ENCODE data around the gene PPARD. TPM values are rescaled to one million over a fixed set of nuclear protein-coding genes. Genes with fewer than 3 reads are reported as not detected.

PPARD gene
- total and polyA plus RNA-seq, 7 experiments from 2014 or later, result 7.3 to 47.1 (median 30.0) TPM

- ChIA-PET POLR2A (interaction anchor here (0.5 kb wide), 1 partner anchor 1118 kb away, joined by 3 read pairs; no protein-coding TSS in a partner anchor), CTCF (no interaction called here)
- intact Hi-C loops (cut with micrococcal nuclease), result no loop called here
Measured at GRCh38 chr6:35403544-35404442, 61.4 kb downstream of the PPARD start.

GRCh38 chr6:35406711-35407485, 64.5 kb downstream of the PPARD start:
- Mint-ChIP-seq H3K36me3 (peaks cover 6 to 15% (median 11%) of the 10 kb centered on the region in 5 donors), H3K4me1 (peaks cover 19 to 53% (median 36%) of the 10 kb centered on the region in 7 donors), H3K27me3 (no peaks in the 10 kb centered on the region), H3K9me3 (no peaks in the 10 kb centered on the region), H3K4me3 (no peak overlapping the region), H3K27ac (peak overlapping the region in 4 of 9 donors; percentile 22 to 63 (median 55))
- Histone ChIP-seq H3K4me1 (ENCODE audit: control insufficient read depth in 2 of 2, insufficient read depth in 2 of 2, low read length in 2 of 2) (peaks cover 0 to 13% of the 10 kb centered on the region in 2 donors), H3K27ac (ENCODE audit: low read depth, low read length) (no peak overlapping the region), H3K4me3 (ENCODE audit: low read length) (no peak overlapping the region), H3K36me3 (ENCODE audit: control insufficient read depth in 2 of 3, insufficient read depth in 3 of 3, low read length in 3 of 3) (peaks cover 0 to 12% (median 0%) of the 10 kb centered on the region in 3 experiments), H3K27me3 (ENCODE audit: control insufficient read depth in 2 of 2, insufficient read depth in 2 of 2, low read length in 2 of 2) (no peaks in the 10 kb centered on the region), H3K9me3 (ENCODE audit: control insufficient read depth in 2 of 3, low read length in 3 of 3) (no peaks in the 10 kb centered on the region)
- no peak for ATAC-seq
- CTCF ChIA-PET, result interaction anchor here (1.8 kb wide), 1 partner anchor 65 kb away, joined by 4 read pairs; the partner anchor contains the start of gene PPARD
- POLR2A ChIA-PET, result interaction anchor here (0.8 to 1.8 kb wide), 3 partner anchors 11 to 46 kb away, joined by 3 to 8 read pairs (median 6); no protein-coding TSS in a partner anchor
- DNase-seq, result no peak
- intact Hi-C loops (cut with micrococcal nuclease), result no loop called here

More at GRCh38 chr6:35403544-35404442, 61.4 kb downstream of the PPARD start:
- no peaks in the 10 kb centered on the region for H3K36me3 ChIP-seq (ENCODE audit: control insufficient read depth in 2 of 3, insufficient read depth in 3 of 3, low read length in 3 of 3)
- peak overlapping the region in 8 of 9 donors; percentile 9 to 88 (median 66) for H3K27ac Mint-ChIP-seq
- no peaks in the 10 kb centered on the region for H3K4me1 ChIP-seq (ENCODE audit: control insufficient read depth in 2 of 2, insufficient read depth in 2 of 2, low read length in 2 of 2)
- H3K36me3 Mint-ChIP-seq, result no peaks in the 10 kb centered on the region
- no peak overlapping the region for H3K27ac ChIP-seq (ENCODE audit: low read depth, low read length)
- no peaks in the 10 kb centered on the region for H3K9me3 ChIP-seq (ENCODE audit: control insufficient read depth in 2 of 3, low read length in 3 of 3)
- H3K9me3 Mint-ChIP-seq, result no peaks in the 10 kb centered on the region
- H3K4me3 ChIP-seq (ENCODE audit: low read length), result no peak overlapping the region
- no peaks in the 10 kb centered on the region for H3K27me3 ChIP-seq (ENCODE audit: control insufficient read depth in 2 of 2, insufficient read depth in 2 of 2, low read length in 2 of 2)
- H3K27me3 Mint-ChIP-seq, result no peaks in the 10 kb centered on the region
- DNase-seq, result no peak
- H3K4me1 Mint-ChIP-seq, result peaks cover 7 to 30% (median 18%) of the 10 kb centered on the region in 7 donors
- H3K4me3 Mint-ChIP-seq, result peak overlapping the region in 1 of 10 donors; percentile 8
- no peak for ATAC-seq

- Mint-ChIP-seq H3K27me3 (no peaks in the 10 kb centered on the region), H3K36me3 (peaks cover 11 to 37% (median 16%) of the 10 kb centered on the region in 5 donors), H3K4me3 (peak overlapping the region in 1 of 10 donors; percentile 51), H3K9me3 (no peaks in the 10 kb centered on the region), H3K27ac (peak overlapping the region in 5 of 9 donors; percentile 3 to 93 (median 72)), H3K4me1 (peaks cover 16 to 57% (median 34%) of the 10 kb centered on the region in 7 donors)
- DNase-seq (no peak), ATAC-seq (no peak)
- Histone ChIP-seq H3K4me1 (ENCODE audit: control insufficient read depth in 2 of 2, insufficient read depth in 2 of 2, low read length in 2 of 2) (peaks cover 0 to 13% of the 10 kb centered on the region in 2 donors), H3K4me3 (ENCODE audit: low read length) (no peak overlapping the region), H3K9me3 (ENCODE audit: control insufficient read depth in 2 of 3, low read length in 3 of 3) (no peaks in the 10 kb centered on the region), H3K27ac (ENCODE audit: low read depth, low read length) (no peak overlapping the region), H3K36me3 (ENCODE audit: control insufficient read depth in 2 of 3, insufficient read depth in 3 of 3, low read length in 3 of 3) (peaks cover 0 to 34% (median 7%) of the 10 kb centered on the region in 3 experiments), H3K27me3 (ENCODE audit: control insufficient read depth in 2 of 2, insufficient read depth in 2 of 2, low read length in 2 of 2) (no peaks in the 10 kb centered on the region)
- ChIA-PET CTCF (interaction anchor here (0.6 kb wide), 1 partner anchor 60 kb away, joined by 3 read pairs; no protein-coding TSS in a partner anchor), POLR2A (interaction anchor here (0.6 to 1.2 kb wide), 2 partner anchors 19 to 64 kb away, joined by 3 to 4 read pairs; no protein-coding TSS in a partner anchor)
- intact Hi-C loops (cut with micrococcal nuclease), result no loop called here
Measured at GRCh38 chr6:35409245-35409644, 66.9 kb downstream of the PPARD start.

- H3K4me3 ChIP-seq (ENCODE audit: low read length), result no peak overlapping the region
- Mint-ChIP-seq H3K4me1 (peaks cover 21 to 65% (median 43%) of the 10 kb centered on the region in 7 donors), H3K27ac (peak overlapping the region; percentile 3 to 93 (median 81)), H3K4me3 (peak overlapping the region in 7 of 10 donors; percentile 18 to 72 (median 35)), H3K36me3 (peaks cover 11 to 38% (median 17%) of the 10 kb centered on the region in 5 donors), H3K9me3 (no peaks in the 10 kb centered on the region), H3K27me3 (no peaks in the 10 kb centered on the region)
- CTCF ChIA-PET, result interaction anchor here (0.6 kb wide), 1 partner anchor 149 kb away, joined by 3 read pairs; no protein-coding TSS in a partner anchor
- intact Hi-C loops (cut with micrococcal nuclease), result no loop called here
- peaks cover 0 to 19% of the 10 kb centered on the region in 2 donors for H3K4me1 ChIP-seq (ENCODE audit: control insufficient read depth in 2 of 2, insufficient read depth in 2 of 2, low read length in 2 of 2)
- POLR2A ChIA-PET, result no interaction called here
- no peaks in the 10 kb centered on the region for H3K27me3 ChIP-seq (ENCODE audit: control insufficient read depth in 2 of 2, insufficient read depth in 2 of 2, low read length in 2 of 2)
- H3K27ac ChIP-seq (ENCODE audit: low read depth, low read length), result peak overlapping the region; percentile 46
- ATAC-seq (no peak), DNase-seq (no peak)
- H3K36me3 ChIP-seq (ENCODE audit: control insufficient read depth in 2 of 3, insufficient read depth in 3 of 3, low read length in 3 of 3), result peaks cover 0 to 43% (median 7%) of the 10 kb centered on the region in 3 experiments
- no peaks in the 10 kb centered on the region for H3K9me3 ChIP-seq (ENCODE audit: control insufficient read depth in 2 of 3, low read length in 3 of 3)
Measured at GRCh38 chr6:35410131-35410530, 67.8 kb downstream of the PPARD start.

- DNase-seq (peak in 1 of 9 donors; percentile 20), ATAC-seq (peak; percentile 49)
- Mint-ChIP-seq H3K27me3 (no peaks in the 10 kb centered on the region), H3K36me3 (peaks cover 18 to 44% (median 22%) of the 10 kb centered on the region in 5 donors), H3K4me3 (peak overlapping the region in 9 of 10 donors; percentile 26 to 72 (median 42)), H3K4me1 (peaks cover 25 to 70% (median 48%) of the 10 kb centered on the region in 7 donors), H3K9me3 (no peaks in the 10 kb centered on the region), H3K27ac (peak overlapping the region; percentile 61 to 87 (median 76))
- Histone ChIP-seq H3K9me3 (ENCODE audit: control insufficient read depth in 2 of 3, low read length in 3 of 3) (no peaks in the 10 kb centered on the region), H3K36me3 (ENCODE audit: control insufficient read depth in 2 of 3, insufficient read depth in 3 of 3, low read length in 3 of 3) (peaks cover 0 to 49% (median 7%) of the 10 kb centered on the region in 3 experiments), H3K27me3 (ENCODE audit: control insufficient read depth in 2 of 2, insufficient read depth in 2 of 2, low read length in 2 of 2) (no peaks in the 10 kb centered on the region), H3K4me1 (ENCODE audit: control insufficient read depth in 2 of 2, insufficient read depth in 2 of 2, low read length in 2 of 2) (peaks cover 0 to 19% of the 10 kb centered on the region in 2 donors), H3K4me3 (ENCODE audit: low read length) (no peak overlapping the region), H3K27ac (ENCODE audit: low read depth, low read length) (peak overlapping the region; percentile 46)
- ChIA-PET CTCF (no interaction called here), POLR2A (no interaction called here)
- intact Hi-C loops (cut with micrococcal nuclease), result no loop called here
Measured at GRCh38 chr6:35411066-35411465, 68.7 kb downstream of the PPARD start.

- Histone ChIP-seq H3K4me1 (ENCODE audit: control insufficient read depth in 2 of 2, insufficient read depth in 2 of 2, low read length in 2 of 2) (peaks cover 0 to 19% of the 10 kb centered on the region in 2 donors), H3K4me3 (ENCODE audit: low read length) (no peak overlapping the region), H3K36me3 (ENCODE audit: control insufficient read depth in 2 of 3, insufficient read depth in 3 of 3, low read length in 3 of 3) (peaks cover 0 to 59% (median 7%) of the 10 kb centered on the region in 3 experiments), H3K27me3 (ENCODE audit: control insufficient read depth in 2 of 2, insufficient read depth in 2 of 2, low read length in 2 of 2) (no peaks in the 10 kb centered on the region), H3K27ac (ENCODE audit: low read depth, low read length) (no peak overlapping the region), H3K9me3 (ENCODE audit: control insufficient read depth in 2 of 3, low read length in 3 of 3) (no peaks in the 10 kb centered on the region)
- intact Hi-C loops (cut with micrococcal nuclease), result no loop called here
- ATAC-seq (no peak), DNase-seq (no peak)
- peaks cover 28 to 73% (median 48%) of the 10 kb centered on the region in 7 donors for H3K4me1 Mint-ChIP-seq
- peak overlapping the region in 6 of 9 donors; percentile 39 to 74 (median 58) for H3K27ac Mint-ChIP-seq
- peaks cover 22 to 44% (median 24%) of the 10 kb centered on the region in 5 donors for H3K36me3 Mint-ChIP-seq
- H3K4me3 Mint-ChIP-seq, result peak overlapping the region in 1 of 10 donors; percentile 34
- H3K27me3 Mint-ChIP-seq, result no peaks in the 10 kb centered on the region
- ChIA-PET POLR2A (no interaction called here), CTCF (interaction anchor here (0.9 kb wide), 1 partner anchor 51 kb away, joined by 3 read pairs; no protein-coding TSS in a partner anchor)
- no peaks in the 10 kb centered on the region for H3K9me3 Mint-ChIP-seq
Measured at GRCh38 chr6:35412102-35412501, 69.7 kb downstream of the PPARD start.
